ENCODE data around the gene CITED2.
A peak's percentile ranks its signal among the peaks of the same experiment; 100 is the strongest.

Gene CITED2

GRCh38 chr6:139406577-139407343 lies 32.3 kb upstream of the CITED2 start:
- H3K36me3 ChIP-seq (ENCODE audit: control insufficient read depth in 2 of 2, insufficient read depth in 2 of 2, low read length in 2 of 2) = no peaks in the 10 kb centered on the region
- H3K4me1 ChIP-seq (ENCODE audit: control insufficient read depth, insufficient read depth, low read length) = no peaks in the 10 kb centered on the region
- no peaks in the 10 kb centered on the region for H3K27me3 ChIP-seq (ENCODE audit: control insufficient read depth in 1 of 2, insufficient read depth in 2 of 2, low read length in 2 of 2)
- no peak overlapping the region for H3K4me3 ChIP-seq (ENCODE audit: low read length in 2 of 2)
- no peaks in the 10 kb centered on the region for H3K9me3 ChIP-seq (ENCODE audit: control insufficient read depth in 2 of 2, low read length in 2 of 2)
- H3K9ac ChIP-seq (ENCODE audit: low read length in 2 of 2) = no peak overlapping the region
- no peak overlapping the region for H3K27ac ChIP-seq (ENCODE audit: low read length)

GRCh38 chr6:139402876-139403386 lies 28.5 kb upstream of the CITED2 start:
- H3K36me3 ChIP-seq (ENCODE audit: control insufficient read depth in 2 of 2, insufficient read depth in 2 of 2, low read length in 2 of 2) = no peaks in the 10 kb centered on the region
- no peaks in the 10 kb centered on the region for H3K9me3 ChIP-seq (ENCODE audit: control insufficient read depth in 2 of 2, low read length in 2 of 2)
- no peaks in the 10 kb centered on the region for H3K4me1 ChIP-seq (ENCODE audit: control insufficient read depth, insufficient read depth, low read length)
- no peaks in the 10 kb centered on the region for H3K27me3 ChIP-seq (ENCODE audit: control insufficient read depth in 1 of 2, insufficient read depth in 2 of 2, low read length in 2 of 2)
- H3K4me3 ChIP-seq (ENCODE audit: low read length in 2 of 2) = no peak overlapping the region
- H3K27ac ChIP-seq (ENCODE audit: low read length) = peak overlapping the region; percentile 32
- no peak overlapping the region for H3K9ac ChIP-seq (ENCODE audit: low read length in 2 of 2)

- no peak overlapping the region for H3K9ac ChIP-seq (ENCODE audit: low read length in 2 of 2)
- no peak overlapping the region for H3K27ac ChIP-seq (ENCODE audit: low read length)
- no peaks in the 10 kb centered on the region for H3K4me1 ChIP-seq (ENCODE audit: control insufficient read depth, insufficient read depth, low read length)
- no peaks in the 10 kb centered on the region for H3K27me3 ChIP-seq (ENCODE audit: control insufficient read depth in 1 of 2, insufficient read depth in 2 of 2, low read length in 2 of 2)
- no peaks in the 10 kb centered on the region for H3K36me3 ChIP-seq (ENCODE audit: control insufficient read depth in 2 of 2, insufficient read depth in 2 of 2, low read length in 2 of 2)
- no peaks in the 10 kb centered on the region for H3K9me3 ChIP-seq (ENCODE audit: control insufficient read depth in 2 of 2, low read length in 2 of 2)
- H3K4me3 ChIP-seq (ENCODE audit: low read length in 2 of 2) = no peak overlapping the region
Observed at GRCh38 chr6:139398658-139399057, 24.2 kb upstream of the CITED2 start.

DNA sequence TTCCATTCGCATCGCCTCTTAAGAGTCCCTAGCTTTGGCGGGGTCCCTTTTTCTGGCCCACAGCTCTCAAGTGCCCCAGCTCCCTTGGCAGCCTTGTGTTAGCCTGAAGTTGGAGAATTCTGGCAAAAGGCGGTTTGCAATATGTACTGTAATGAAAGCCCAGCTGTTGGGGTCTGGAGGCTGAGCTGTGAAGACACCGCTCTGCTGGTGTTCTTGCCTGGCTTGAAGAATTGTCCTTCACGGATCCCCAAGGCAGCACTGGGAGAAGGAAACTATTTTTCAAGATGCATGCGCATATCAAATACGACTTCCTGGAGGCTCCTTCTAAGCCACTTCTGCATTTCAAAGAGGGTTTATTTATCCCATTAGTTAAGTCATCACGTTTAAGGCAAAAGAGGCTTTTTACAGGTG lies 21.4 kb upstream of the CITED2 start:
- H3K9me3 ChIP-seq (ENCODE audit: control insufficient read depth in 2 of 2, low read length in 2 of 2) = no peaks in the 10 kb centered on the region
- no peak overlapping the region for H3K4me3 ChIP-seq (ENCODE audit: low read length in 2 of 2)
- H3K4me1 ChIP-seq (ENCODE audit: control insufficient read depth, insufficient read depth, low read length) = no peaks in the 10 kb centered on the region
- no peaks in the 10 kb centered on the region for H3K27me3 ChIP-seq (ENCODE audit: control insufficient read depth in 1 of 2, insufficient read depth in 2 of 2, low read length in 2 of 2)
- H3K9ac ChIP-seq (ENCODE audit: low read length in 2 of 2) = no peak overlapping the region
- no peaks in the 10 kb centered on the region for H3K36me3 ChIP-seq (ENCODE audit: control insufficient read depth in 2 of 2, insufficient read depth in 2 of 2, low read length in 2 of 2)
- no peak overlapping the region for H3K27ac ChIP-seq (ENCODE audit: low read length)

DNA sequence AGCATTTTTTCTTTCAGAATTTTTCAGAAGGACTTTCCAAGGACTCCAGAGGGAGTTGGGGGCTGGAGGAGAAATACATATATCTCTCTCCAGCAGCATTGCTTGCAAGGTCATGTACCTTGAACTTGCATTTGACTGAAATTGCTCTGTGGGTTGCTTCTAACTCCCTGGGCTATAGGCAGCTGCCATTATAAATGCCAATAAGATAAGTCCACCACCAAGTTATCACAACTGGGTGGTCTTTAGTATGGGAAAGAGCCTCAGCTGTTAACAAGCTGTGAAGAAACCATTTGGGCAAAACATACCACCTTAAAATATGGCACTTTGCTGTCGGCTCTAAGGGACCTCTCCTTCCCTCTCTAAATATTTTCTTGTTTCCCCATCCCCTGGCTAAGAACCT lies 20.9 kb upstream of the CITED2 start:
- no peaks in the 10 kb centered on the region for H3K36me3 ChIP-seq (ENCODE audit: control insufficient read depth in 2 of 2, insufficient read depth in 2 of 2, low read length in 2 of 2)
- no peak overlapping the region for H3K9ac ChIP-seq (ENCODE audit: low read length in 2 of 2)
- H3K27me3 ChIP-seq (ENCODE audit: control insufficient read depth in 1 of 2, insufficient read depth in 2 of 2, low read length in 2 of 2) = no peaks in the 10 kb centered on the region
- H3K4me3 ChIP-seq (ENCODE audit: low read length in 2 of 2) = no peak overlapping the region
- no peaks in the 10 kb centered on the region for H3K4me1 ChIP-seq (ENCODE audit: control insufficient read depth, insufficient read depth, low read length)
- H3K27ac ChIP-seq (ENCODE audit: low read length) = no peak overlapping the region
- no peaks in the 10 kb centered on the region for H3K9me3 ChIP-seq (ENCODE audit: control insufficient read depth in 2 of 2, low read length in 2 of 2)

DNA sequence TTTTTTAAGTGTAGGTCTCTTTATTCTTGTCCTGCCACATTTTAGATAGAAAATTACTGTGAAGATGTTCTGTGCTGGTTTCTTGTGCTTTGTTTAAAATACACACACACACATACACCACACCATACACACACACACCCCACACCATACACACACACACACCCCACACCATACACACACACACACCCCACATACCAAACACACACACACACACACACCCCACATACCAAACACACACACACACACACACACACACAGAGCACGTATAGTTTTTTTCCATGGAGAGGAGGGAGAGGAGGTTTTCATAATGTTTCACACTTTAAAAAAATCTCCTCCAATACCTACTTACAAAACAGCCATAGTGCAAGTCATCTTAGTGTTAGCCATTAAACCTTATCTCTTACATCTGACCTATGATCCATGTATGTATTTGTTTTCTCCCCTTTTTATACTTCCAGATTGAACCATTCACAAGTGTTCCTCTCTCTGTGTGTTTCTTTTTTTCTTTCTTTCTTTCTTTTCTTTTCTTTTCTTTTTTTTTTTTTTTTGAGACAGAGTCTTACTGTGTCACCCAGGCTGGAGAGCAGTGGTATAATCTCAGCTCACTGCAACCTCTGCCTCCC lies 19.7 kb upstream of the CITED2 start:
- H3K9me3 ChIP-seq (ENCODE audit: control insufficient read depth in 2 of 2, low read length in 2 of 2) = no peaks in the 10 kb centered on the region
- no peak overlapping the region for H3K9ac ChIP-seq (ENCODE audit: low read length in 2 of 2)
- H3K36me3 ChIP-seq (ENCODE audit: control insufficient read depth in 2 of 2, insufficient read depth in 2 of 2, low read length in 2 of 2) = no peaks in the 10 kb centered on the region
- H3K4me3 ChIP-seq (ENCODE audit: low read length in 2 of 2) = no peak overlapping the region
- no peaks in the 10 kb centered on the region for H3K4me1 ChIP-seq (ENCODE audit: control insufficient read depth, insufficient read depth, low read length)
- no peak overlapping the region for H3K27ac ChIP-seq (ENCODE audit: low read length)
- no peaks in the 10 kb centered on the region for H3K27me3 ChIP-seq (ENCODE audit: control insufficient read depth in 1 of 2, insufficient read depth in 2 of 2, low read length in 2 of 2)

DNA sequence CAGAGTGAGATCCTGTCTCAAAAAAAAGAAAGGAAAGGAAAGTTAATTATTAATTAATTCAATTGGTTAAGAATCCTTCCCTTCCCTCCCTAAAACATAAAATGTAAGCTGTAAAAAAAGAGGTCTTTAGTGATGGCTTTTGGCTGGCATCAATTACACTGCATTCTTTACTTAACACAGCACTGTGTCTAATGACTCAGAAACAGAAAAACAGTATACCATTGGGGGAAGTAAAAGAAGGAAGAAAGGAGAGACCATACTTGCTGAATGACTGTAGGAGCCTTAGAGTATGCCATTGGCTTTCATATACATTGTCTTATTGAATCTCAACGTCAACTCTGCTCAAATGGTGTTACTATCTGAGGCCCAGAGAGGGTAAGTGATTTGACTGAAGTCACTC lies 18.3 kb upstream of the CITED2 start:
- H3K4me1 ChIP-seq (ENCODE audit: control insufficient read depth, insufficient read depth, low read length) = no peaks in the 10 kb centered on the region
- H3K9me3 ChIP-seq (ENCODE audit: control insufficient read depth in 2 of 2, low read length in 2 of 2) = no peaks in the 10 kb centered on the region
- H3K27me3 ChIP-seq (ENCODE audit: control insufficient read depth in 1 of 2, insufficient read depth in 2 of 2, low read length in 2 of 2) = no peaks in the 10 kb centered on the region
- H3K4me3 ChIP-seq (ENCODE audit: low read length in 2 of 2) = no peak overlapping the region
- H3K27ac ChIP-seq (ENCODE audit: low read length) = no peak overlapping the region
- H3K9ac ChIP-seq (ENCODE audit: low read length in 2 of 2) = no peak overlapping the region
- no peaks in the 10 kb centered on the region for H3K36me3 ChIP-seq (ENCODE audit: control insufficient read depth in 2 of 2, insufficient read depth in 2 of 2, low read length in 2 of 2)

DNA sequence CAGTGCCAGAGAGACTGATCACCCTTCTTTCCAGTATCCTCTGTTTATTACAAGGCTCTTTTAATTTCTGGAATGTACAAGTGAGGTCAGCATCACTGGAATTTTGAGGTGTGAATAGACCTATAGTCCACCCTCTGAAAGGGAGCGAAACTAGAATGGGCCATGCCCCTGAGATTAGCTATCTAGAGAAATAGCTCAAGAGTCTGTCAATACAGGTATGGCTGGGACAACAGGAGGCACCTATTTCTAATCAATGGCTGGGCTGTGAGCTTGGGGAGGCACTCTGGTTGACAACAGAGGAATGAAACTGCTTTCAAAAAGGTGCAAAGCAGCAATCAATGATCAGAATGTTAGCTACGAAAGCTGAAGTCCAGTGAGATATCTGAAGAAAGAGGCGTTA lies 17.3 kb upstream of the CITED2 start:
- no peak overlapping the region for H3K9ac ChIP-seq (ENCODE audit: low read length in 2 of 2)
- no peaks in the 10 kb centered on the region for H3K36me3 ChIP-seq (ENCODE audit: control insufficient read depth in 2 of 2, insufficient read depth in 2 of 2, low read length in 2 of 2)
- no peak overlapping the region for H3K27ac ChIP-seq (ENCODE audit: low read length)
- no peaks in the 10 kb centered on the region for H3K27me3 ChIP-seq (ENCODE audit: control insufficient read depth in 1 of 2, insufficient read depth in 2 of 2, low read length in 2 of 2)
- no peak overlapping the region for H3K4me3 ChIP-seq (ENCODE audit: low read length in 2 of 2)
- H3K9me3 ChIP-seq (ENCODE audit: control insufficient read depth in 2 of 2, low read length in 2 of 2) = no peaks in the 10 kb centered on the region
- no peaks in the 10 kb centered on the region for H3K4me1 ChIP-seq (ENCODE audit: control insufficient read depth, insufficient read depth, low read length)

- Histone ChIP-seq H3K4me1 (ENCODE audit: control insufficient read depth, insufficient read depth, low read length) (no peaks in the 10 kb centered on the region), H3K4me3 (ENCODE audit: low read length in 2 of 2) (no peak overlapping the region), H3K27ac (ENCODE audit: low read length) (no peak overlapping the region), H3K27me3 (ENCODE audit: control insufficient read depth in 1 of 2, insufficient read depth in 2 of 2, low read length in 2 of 2) (no peaks in the 10 kb centered on the region), H3K9ac (ENCODE audit: low read length in 2 of 2) (no peak overlapping the region), H3K36me3 (ENCODE audit: control insufficient read depth in 2 of 2, insufficient read depth in 2 of 2, low read length in 2 of 2) (no peaks in the 10 kb centered on the region), H3K9me3 (ENCODE audit: control insufficient read depth in 2 of 2, low read length in 2 of 2) (no peaks in the 10 kb centered on the region)
Observed at GRCh38 chr6:139390447-139390846, 16.0 kb upstream of the CITED2 start.

- no peaks in the 10 kb centered on the region for H3K4me1 ChIP-seq (ENCODE audit: control insufficient read depth, insufficient read depth, low read length)
- no peaks in the 10 kb centered on the region for H3K27me3 ChIP-seq (ENCODE audit: control insufficient read depth in 1 of 2, insufficient read depth in 2 of 2, low read length in 2 of 2)
- H3K9me3 ChIP-seq (ENCODE audit: control insufficient read depth in 2 of 2, low read length in 2 of 2) = no peaks in the 10 kb centered on the region
- no peak overlapping the region for H3K27ac ChIP-seq (ENCODE audit: low read length)
- no peak overlapping the region for H3K4me3 ChIP-seq (ENCODE audit: low read length in 2 of 2)
- no peaks in the 10 kb centered on the region for H3K36me3 ChIP-seq (ENCODE audit: control insufficient read depth in 2 of 2, insufficient read depth in 2 of 2, low read length in 2 of 2)
- no peak overlapping the region for H3K9ac ChIP-seq (ENCODE audit: low read length in 2 of 2)
Observed at GRCh38 chr6:139388384-139388783, 13.9 kb upstream of the CITED2 start.

DNA sequence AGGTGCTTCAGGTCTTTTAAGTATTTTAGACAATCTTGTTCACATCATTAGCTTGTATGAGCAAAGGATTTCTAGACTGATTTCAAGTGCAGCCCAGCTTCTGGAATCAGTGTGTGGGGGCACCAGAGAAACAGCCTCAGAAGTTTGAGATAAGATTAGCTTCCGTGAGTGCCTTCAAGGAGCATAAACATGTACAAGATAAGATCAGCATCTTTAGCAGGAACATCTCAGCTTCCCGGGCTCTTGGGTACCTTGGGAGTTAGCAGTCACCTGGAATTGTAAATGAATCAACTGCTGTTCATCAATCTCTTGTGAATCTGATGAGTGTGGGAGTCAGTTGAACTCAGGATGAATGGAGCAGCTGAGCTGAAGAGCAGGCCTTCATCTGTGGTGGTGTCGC lies 12.0 kb upstream of the CITED2 start:
- H3K36me3 ChIP-seq (ENCODE audit: control insufficient read depth in 2 of 2, insufficient read depth in 2 of 2, low read length in 2 of 2) = no peaks in the 10 kb centered on the region
- no peak overlapping the region for H3K27ac ChIP-seq (ENCODE audit: low read length)
- no peaks in the 10 kb centered on the region for H3K27me3 ChIP-seq (ENCODE audit: control insufficient read depth in 1 of 2, insufficient read depth in 2 of 2, low read length in 2 of 2)
- no peak overlapping the region for H3K9ac ChIP-seq (ENCODE audit: low read length in 2 of 2)
- no peak overlapping the region for H3K4me3 ChIP-seq (ENCODE audit: low read length in 2 of 2)
- no peaks in the 10 kb centered on the region for H3K9me3 ChIP-seq (ENCODE audit: control insufficient read depth in 2 of 2, low read length in 2 of 2)
- H3K4me1 ChIP-seq (ENCODE audit: control insufficient read depth, insufficient read depth, low read length) = no peaks in the 10 kb centered on the region
